Activated CD4-positive, alpha-beta T cell treated with anti-CD3 and anti-CD28 coated beads, Interleukin-2, Interleukin-4, amounts not matched to agents 100 ng/mL and 50 ng/mL, durations not matched to agents 16 hours and 8 hours (primary cell): Measurements from ENCODE around the gene SOCS6.
"Not testable (repeated sequence)": the region's sequence is repeated elsewhere in the genome, so short reads cannot be mapped to it uniquely, and the experiment has no call there.

Experiments
- DNase-seq: peaks from one replicate; pipeline ENCODE4 v3.0.0-alpha.2; 2020; ENCODE audit warnings: low spot score

The SOCS6 gene

GRCh38 chr18:70355620-70356385, 67.0 kb downstream of the SOCS6 start:
- no peak for DNase-seq

DNA sequence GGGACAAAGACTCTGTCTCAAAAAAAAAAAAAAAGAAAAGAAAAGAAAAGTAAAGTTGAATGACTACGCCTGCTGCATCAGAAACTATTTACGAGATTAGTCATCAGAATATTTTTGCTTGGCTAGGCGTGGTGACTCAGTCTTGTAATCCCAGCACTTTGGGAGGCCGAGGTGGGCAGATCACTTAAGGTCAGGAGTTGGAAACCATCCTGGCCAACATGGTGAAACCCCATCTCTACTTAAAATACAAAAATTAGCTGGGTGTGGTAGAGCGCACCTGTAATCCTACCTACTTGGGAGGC, 69.2 kb downstream of the SOCS6 start:
- peak; percentile 30 for DNase-seq

GRCh38 chr18:70359071-70359470, 70.2 kb downstream of the SOCS6 start:
- no peak for DNase-seq

- DNase-seq, result no peak
Measured at GRCh38 chr18:70362258-70362657, 73.4 kb downstream of the SOCS6 start.

DNA sequence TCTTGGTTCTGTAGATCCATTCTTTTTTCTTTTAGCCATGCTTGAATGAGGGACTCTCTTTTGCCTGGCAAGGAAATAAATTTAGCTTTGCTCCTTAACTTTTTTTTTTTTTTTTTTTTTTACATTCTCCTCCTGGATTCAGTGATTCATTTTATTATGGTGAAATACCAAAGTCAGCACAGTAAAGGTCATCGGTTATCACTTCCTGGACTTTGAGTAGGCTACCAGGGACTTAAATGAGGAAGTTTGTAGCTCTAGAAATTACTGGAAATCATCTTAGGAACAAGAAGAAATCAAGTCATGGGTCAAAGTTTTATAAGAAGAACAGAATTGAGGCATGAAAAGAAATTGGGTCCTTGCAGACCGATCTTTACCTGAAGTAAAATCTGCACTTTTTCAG, 75.0 kb downstream of the SOCS6 start:
- DNase-seq, result no peak

DNA sequence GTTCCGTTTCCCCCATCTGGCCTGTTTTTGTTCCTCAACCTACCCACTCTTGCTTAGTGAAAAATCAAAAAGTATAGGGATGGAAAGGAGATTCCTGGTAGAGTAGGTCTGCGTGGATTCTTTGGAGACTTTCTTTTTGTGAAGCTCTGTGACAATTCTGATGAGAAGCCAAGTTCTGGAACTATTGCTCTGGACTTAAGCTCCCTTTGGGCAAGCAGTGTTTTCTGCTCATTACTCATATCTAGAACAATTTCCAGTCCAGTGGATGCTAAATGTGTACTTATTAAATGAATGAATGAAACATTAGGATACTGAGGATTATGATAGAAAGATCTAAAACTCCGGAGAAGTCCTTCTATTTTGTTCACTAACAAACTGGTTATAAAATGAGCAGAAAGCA, 76.5 kb downstream of the SOCS6 start:
- no peak for DNase-seq

- no peak for DNase-seq
Measured at GRCh38 chr18:70366174-70366573, 77.3 kb downstream of the SOCS6 start.

DNA sequence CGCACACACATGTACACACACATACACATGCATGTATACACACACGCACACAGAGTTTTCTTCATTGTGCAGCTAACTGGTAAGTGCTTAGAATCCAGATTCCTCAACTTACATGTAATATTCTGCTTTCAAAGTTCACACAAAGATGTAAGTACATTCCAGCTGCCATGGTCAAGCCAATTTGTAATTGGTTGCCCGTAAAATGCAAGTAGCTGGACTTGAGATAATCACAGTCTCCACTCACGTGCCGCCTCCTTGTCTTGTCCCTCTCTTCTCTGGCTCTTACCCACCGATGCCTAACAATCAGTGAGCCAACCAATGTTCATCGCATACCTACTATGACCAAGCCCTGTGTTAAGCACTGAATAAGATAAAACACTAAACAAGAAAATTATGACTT, 77.8 kb downstream of the SOCS6 start:
- DNase-seq, result no peak

DNA sequence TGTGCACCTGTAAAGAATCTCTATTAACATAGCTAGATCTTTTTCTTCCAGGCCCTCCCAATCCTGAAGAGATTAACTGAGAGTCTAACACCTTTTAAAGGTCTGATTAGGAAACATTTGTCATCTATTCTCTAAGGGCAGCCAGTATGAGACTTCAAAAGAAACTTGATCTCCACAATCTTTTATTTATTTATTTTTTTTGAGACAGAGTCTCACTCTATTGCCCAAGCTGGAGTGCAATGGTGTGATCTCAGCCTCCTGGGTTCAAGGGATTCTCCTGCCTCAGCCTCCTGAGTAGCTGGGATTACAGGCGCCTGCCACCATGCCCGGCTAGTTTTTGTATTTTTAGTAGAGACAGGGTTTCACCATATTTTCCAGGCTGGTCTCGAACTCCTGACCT, 78.5 kb downstream of the SOCS6 start:
- DNase-seq, result not testable (repeated sequence)

DNA sequence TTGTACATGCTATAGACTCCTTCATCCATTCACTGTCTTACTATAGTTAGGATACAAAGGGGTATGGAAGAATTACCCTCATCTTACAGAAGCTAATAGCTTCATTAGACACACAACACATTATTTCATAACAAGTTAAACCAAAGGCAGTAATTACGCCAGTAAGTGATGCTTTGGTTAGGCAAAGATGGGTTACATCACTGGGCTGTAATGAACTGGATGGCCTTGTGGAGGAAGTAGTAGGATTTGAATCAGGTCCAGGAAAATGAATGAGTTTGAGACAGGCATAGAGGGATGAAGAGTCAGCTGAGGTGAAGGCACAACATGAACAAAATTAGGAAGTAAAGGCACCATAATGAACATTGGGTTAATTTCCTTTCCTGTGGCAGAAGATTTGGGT, 80.1 kb downstream of the SOCS6 start:
- no peak for DNase-seq

GRCh38 chr18:70370762-70371733, 82.2 kb downstream of the SOCS6 start:
- DNase-seq, result no peak

GRCh38 chr18:70371908-70372307, 83.1 kb downstream of the SOCS6 start:
- DNase-seq, result no peak

GRCh38 chr18:70372450-70373041, 83.7 kb downstream of the SOCS6 start:
- DNase-seq, result no peak

DNA sequence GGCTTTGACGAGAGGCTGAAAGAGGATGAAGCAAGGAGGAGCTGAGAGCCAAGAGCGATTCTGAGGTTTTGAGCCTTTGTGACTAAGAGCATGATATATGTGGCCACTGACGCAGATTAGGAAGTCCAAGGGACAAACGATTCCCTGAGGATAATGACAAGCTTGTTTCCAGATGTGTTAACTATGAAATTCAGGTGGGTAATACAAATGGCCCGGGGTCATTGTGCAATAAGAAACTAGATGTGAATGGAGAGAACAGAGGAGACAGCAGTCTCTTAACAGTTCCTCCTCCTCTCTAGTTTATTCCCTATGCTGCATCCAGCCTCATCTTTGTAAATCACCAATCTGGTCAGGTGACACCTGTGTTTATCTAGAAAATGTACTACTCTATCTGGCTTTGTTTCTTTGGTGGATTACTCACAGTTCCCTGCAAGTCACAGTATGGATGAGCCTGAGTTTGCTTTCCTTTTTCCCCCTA, 84.2 kb downstream of the SOCS6 start:
- no peak for DNase-seq

DNA sequence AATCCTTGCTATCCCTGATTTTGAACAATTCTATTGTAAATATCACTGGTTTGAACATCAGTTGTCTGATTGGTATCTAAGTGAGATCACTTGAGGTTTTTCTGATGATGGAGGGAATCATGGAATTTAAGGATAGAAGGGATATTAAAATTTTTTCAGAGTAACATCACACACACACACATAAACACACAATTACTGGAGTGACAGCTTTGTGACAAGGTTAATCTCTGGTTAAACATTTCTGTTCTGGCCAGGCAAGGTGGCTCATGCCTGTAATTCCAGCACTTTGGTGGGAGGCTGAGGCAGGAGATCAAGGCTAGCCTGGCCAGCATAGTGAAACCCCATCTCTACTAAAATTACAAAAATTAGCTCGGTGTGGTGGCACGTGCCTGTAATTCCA, 85.3 kb downstream of the SOCS6 start:
- no peak for DNase-seq

GRCh38 chr18:70376137-70376913, 87.5 kb downstream of the SOCS6 start:
- DNase-seq, result no peak

- no peak for DNase-seq
Measured at GRCh38 chr18:70376914-70377258, 88.0 kb downstream of the SOCS6 start.

DNA sequence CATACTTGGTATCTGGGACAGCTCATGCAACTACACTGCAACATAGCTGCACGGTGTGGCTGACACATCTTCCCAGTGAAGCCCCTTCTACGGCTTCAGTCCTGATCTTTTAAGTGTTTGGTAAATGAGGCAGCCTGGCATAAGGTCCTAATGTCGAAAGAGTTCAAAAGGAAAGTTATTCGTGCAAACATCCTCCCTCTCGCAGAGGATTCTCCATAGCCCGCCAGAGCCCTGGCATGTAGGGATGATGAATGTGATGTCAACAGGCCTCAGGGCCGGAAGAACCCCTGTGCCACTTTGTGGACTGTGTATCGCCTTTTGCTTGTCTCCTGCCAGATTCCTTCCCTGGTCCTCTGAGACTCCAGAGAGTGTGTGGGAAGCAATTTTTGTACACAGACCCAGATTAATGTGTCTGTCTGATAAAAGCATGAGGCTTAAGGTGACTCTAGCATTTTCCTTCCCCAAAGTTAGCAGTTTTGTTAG, 88.5 kb downstream of the SOCS6 start:
- no peak for DNase-seq

DNA sequence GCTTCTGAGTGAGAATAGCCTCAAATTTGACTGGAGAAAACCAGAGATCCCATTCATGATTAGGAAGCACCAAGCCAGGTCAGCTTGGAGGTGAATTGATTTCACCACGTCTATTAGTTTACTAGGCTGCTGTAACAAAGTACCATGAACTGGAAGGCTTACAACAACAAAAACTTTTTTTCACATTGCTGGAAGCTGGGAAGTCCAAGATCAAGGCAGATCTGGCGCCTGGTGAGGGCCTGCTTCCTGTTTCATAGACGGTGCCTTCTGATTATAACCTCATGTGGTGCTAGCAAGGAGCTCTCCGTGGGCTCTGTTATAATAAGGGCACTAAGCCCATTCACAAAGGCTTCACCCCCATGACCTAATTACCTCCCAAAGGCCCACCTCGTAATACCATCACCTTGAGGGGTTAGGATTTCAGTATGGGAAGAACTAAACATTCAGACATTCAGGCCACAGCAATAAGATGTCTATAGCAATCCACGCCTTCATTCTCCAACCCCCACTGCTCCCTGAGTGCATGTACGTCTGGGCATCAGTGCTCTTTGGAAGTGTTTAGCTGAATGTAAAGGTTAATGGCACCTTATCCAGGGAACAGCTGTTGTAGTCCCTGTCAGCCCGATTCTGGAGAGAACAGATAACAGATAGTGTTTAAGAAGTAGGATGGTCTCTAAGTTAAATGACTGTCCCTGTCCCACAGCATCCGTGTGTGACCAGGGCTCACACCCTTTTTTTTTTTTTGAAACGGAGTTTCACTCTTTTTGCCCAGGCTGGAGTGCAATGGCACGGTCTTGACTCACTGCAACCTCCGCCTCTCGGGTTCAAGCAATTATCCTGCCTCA, 89.2 kb downstream of the SOCS6 start:
- no peak for DNase-seq
